Suprapubic skin (tissue), 4 donors: ENCODE results near the gene SLC6A11. TPM values are rescaled to one million over a fixed set of nuclear protein-coding genes. Genes with fewer than 3 reads are reported as not detected.

Experiments
- DNase-seq, 2 donors: peaks; one replicate each; pipeline ENCODE4 v3.0.0-alpha.2; 2019; ENCODE audit warnings: low spot score in 2 of 2
- H3K27ac ChIP-seq: fragments of 200-600 bp; sonication (generic); one replicate; pipeline ENCODE4 v1.5.1; 2019
- H3K27me3 ChIP-seq: fragments of 200-600 bp; sonication (generic); one replicate; pipeline ENCODE4 v1.5.1; 2019
- H3K36me3 ChIP-seq: fragments of 200-600 bp; sonication (generic); one replicate; pipeline ENCODE4 v1.5.1; 2019
- H3K4me1 ChIP-seq: fragments of 200-600 bp; sonication (generic); one replicate; pipeline ENCODE4 v1.5.1; 2019
- H3K4me3 ChIP-seq: fragments of 200-600 bp; sonication (generic); one replicate; pipeline ENCODE4 v1.5.1; 2019; ENCODE audit warnings: mild to moderate bottlenecking
- H3K9me3 ChIP-seq: fragments of 200-600 bp; sonication (generic); one replicate; pipeline ENCODE4 v1.5.1; 2019
- CTCF ChIP-seq, 2 donors: fragments of 200-600 bp in 1 of 2; fragments of 450-650 bp in 1 of 2; sonication (generic) in 1 of 2; IDR thresholded peaks; one replicate each; pipeline ENCODE4 v1.5.1; 2016 to 2019; ENCODE audit warnings: antibody characterized with exemption in 2 of 2, mild to moderate bottlenecking in 1 of 2, moderate library complexity in 1 of 2
- EP300 ChIP-seq: sonication (generic); formaldehyde crosslinking; IDR thresholded peaks from one replicate; pipeline ENCODE4 v1.6.1; 2017; ENCODE audit warnings: antibody characterized with exemption
- POLR2A ChIP-seq, 2 donors: fragments of 450-650 bp; IDR thresholded peaks; one replicate each; pipeline ENCODE4 v1.6.1; 2017; ENCODE audit warnings: antibody characterized with exemption in 2 of 2, mild to moderate bottlenecking in 2 of 2, moderate library complexity in 2 of 2
- POLR2AphosphoS5 ChIP-seq, 3 donors: sonication (generic); formaldehyde crosslinking; IDR thresholded peaks; one replicate each; pipeline ENCODE4 v1.6.1; 2017; ENCODE audit warnings: antibody characterized with exemption in 3 of 3
- WGBS: methylation state at CpG from one replicate; pipeline ENCODE4 v1.1.5; 2018; 5-methylcytosine and 5-hydroxymethylcytosine counted together
- total RNA-seq, 4 donors: library from RNA; depleted of rRNA; stranded (reverse); fragments of >200 nt; gene quantifications; one replicate each; pipeline ENCODE4 v1.1.0, GENCODE V29; 2016

SLC6A11 gene
- total RNA-seq, 4 donors from 2014 or later = 4.3 to 7.9 (median 6.2) TPM

- WGBS = 52% methylated on average over 9 of the region's 10 CpGs
- DNase-seq = no peak
- H3K27me3 ChIP-seq = peaks cover 28% of the 10 kb centered on the region
Observed at GRCh38 chr3:10771486-10772270, 44.4 kb upstream of the SLC6A11 start.

GRCh38 chr3:10772271-10773161 is 43.5 kb upstream of the SLC6A11 start:
- H3K27me3 ChIP-seq = peaks cover 28% of the 10 kb centered on the region
- no peak overlapping the region for H3K27ac ChIP-seq
- no peaks in the 10 kb centered on the region for H3K36me3 ChIP-seq
- TF ChIP-seq CTCF (IDR thresholded peaks at IDR 0.05) = peak in 1 of 2 donors; percentile 17
- no peak for TF ChIP-seq POLR2AphosphoS5 (IDR thresholded peaks at IDR 0.05)
- 44% methylated on average over 11 of the region's 16 CpGs for WGBS
- no peak overlapping the region for H3K4me3 ChIP-seq
- H3K4me1 ChIP-seq = no peaks in the 10 kb centered on the region
- no peaks in the 10 kb centered on the region for H3K9me3 ChIP-seq
- no peak for DNase-seq

More at GRCh38 chr3:10771486-10772270, 44.4 kb upstream of the SLC6A11 start:
- Histone ChIP-seq H3K4me1 (no peaks in the 10 kb centered on the region), H3K36me3 (no peaks in the 10 kb centered on the region), H3K27ac (no peak overlapping the region), H3K4me3 (no peak overlapping the region), H3K9me3 (no peaks in the 10 kb centered on the region)
- TF ChIP-seq POLR2AphosphoS5 (IDR thresholded peaks at IDR 0.05) (no peak), CTCF (IDR thresholded peaks at IDR 0.05) (no peak), POLR2A (IDR thresholded peaks at IDR 0.05) (no peak)

GRCh38 chr3:10774129-10774670 is 41.8 kb upstream of the SLC6A11 start:
- Histone ChIP-seq H3K9me3 (no peaks in the 10 kb centered on the region), H3K4me3 (no peak overlapping the region), H3K27ac (no peak overlapping the region), H3K27me3 (peaks cover 24% of the 10 kb centered on the region), H3K36me3 (no peaks in the 10 kb centered on the region), H3K4me1 (no peaks in the 10 kb centered on the region)
- TF ChIP-seq POLR2AphosphoS5 (IDR thresholded peaks at IDR 0.05) (no peak), POLR2A (IDR thresholded peaks at IDR 0.05) (no peak), CTCF (IDR thresholded peaks at IDR 0.05) (no peak), EP300 (no peak)
- no peak for DNase-seq
- 84% methylated on average over 8 of the region's 8 CpGs for WGBS

GRCh38 chr3:10774825-10775224 is 41.2 kb upstream of the SLC6A11 start:
- no peaks in the 10 kb centered on the region for H3K36me3 ChIP-seq
- no peaks in the 10 kb centered on the region for H3K9me3 ChIP-seq
- H3K27ac ChIP-seq = no peak overlapping the region
- no peak for TF ChIP-seq EP300
- no peak for TF ChIP-seq POLR2A (IDR thresholded peaks at IDR 0.05)
- no peak for TF ChIP-seq CTCF (IDR thresholded peaks at IDR 0.05)
- no peak for TF ChIP-seq POLR2AphosphoS5 (IDR thresholded peaks at IDR 0.05)
- peaks cover 24% of the 10 kb centered on the region for H3K27me3 ChIP-seq
- 79% methylated on average over 7 of the region's 8 CpGs for WGBS
- H3K4me3 ChIP-seq = no peak overlapping the region
- peak in 1 of 2 donors; percentile 40 for DNase-seq
- H3K4me1 ChIP-seq = no peaks in the 10 kb centered on the region

GRCh38 chr3:10775259-10775658 is 40.8 kb upstream of the SLC6A11 start:
- Histone ChIP-seq H3K27ac (no peak overlapping the region), H3K4me3 (no peak overlapping the region), H3K36me3 (no peaks in the 10 kb centered on the region), H3K27me3 (peaks cover 23% of the 10 kb centered on the region), H3K9me3 (no peaks in the 10 kb centered on the region), H3K4me1 (no peaks in the 10 kb centered on the region)
- TF ChIP-seq POLR2AphosphoS5 (IDR thresholded peaks at IDR 0.05) (no peak), CTCF (IDR thresholded peaks at IDR 0.05) (no peak), EP300 (no peak), POLR2A (IDR thresholded peaks at IDR 0.05) (no peak)
- no peak for DNase-seq
- WGBS = 88% methylated on average over 8 of the region's 8 CpGs
